CD4-positive, alpha-beta T cell (primary cell): ENCODE measurements around the gene ADIPOR2. TPM values are rescaled to one million over a fixed set of nuclear protein-coding genes. Genes with fewer than 3 reads are reported as not detected.

ENCODE experiments used
- ATAC-seq: fragments of 200-7000 bp; cut with Tn5 transposase; one replicate; pipeline ENCODE4 v1.10.0; 2022; ENCODE audit warnings: mild to moderate bottlenecking; ENCODE audit not compliant: poor library complexity
- CTCF ChIA-PET: fragments of 350-600 bp; sonication (Branson Sonifier 250); formaldehyde crosslinking; loops from one replicate; lab custom pipeline; 2021; ENCODE audit warnings: antibody characterized with exemption, inconsistent platforms; lab: Charles Lee
- POLR2A ChIA-PET: fragments of 350-600 bp; sonication (Branson Sonifier 250); formaldehyde crosslinking; loops from one replicate; lab custom pipeline; 2021; ENCODE audit warnings: antibody characterized with exemption, inconsistent platforms; lab: Charles Lee
- DNase-seq, 14 experiments: peaks; one replicate each; pipeline ENCODE4 v3.0.0-alpha.2; 2013 to 2020; ENCODE audit warnings: mixed read lengths in 2 of 14
- H3K27ac ChIP-seq, 2 donors: one replicate each; pipeline versions ENCODE4 v1.5.1 to v1.7.0; 2013; ENCODE audit warnings: low read length in 2 of 2, low read depth in 1 of 2, mild to moderate bottlenecking in 1 of 2
- H3K27me3 ChIP-seq, 2 experiments: 1 replicate in 1 of 2; 2 replicates in 1 of 2; pipeline versions ENCODE4 v1.6.1 to v1.7.0; 2013; ENCODE audit warnings: low read length in 2 of 2, control low read depth in 1 of 2, mild to moderate bottlenecking in 1 of 2, moderate library complexity in 1 of 2; ENCODE audit not compliant: insufficient read depth in 2 of 2, control insufficient read depth in 1 of 2
- H3K36me3 ChIP-seq: one replicate; pipeline ENCODE4 v1.6.1; 2013; ENCODE audit warnings: low read length, control low read depth; ENCODE audit not compliant: insufficient read depth
- H3K4me1 ChIP-seq: one replicate; pipeline ENCODE4 v1.6.1; 2013; ENCODE audit warnings: low read length, control low read depth; ENCODE audit not compliant: insufficient read depth
- H3K4me3 ChIP-seq: one replicate; pipeline ENCODE4 v1.5.1; 2013; ENCODE audit warnings: mild to moderate bottlenecking, low read length, moderate library complexity
- H3K9me3 ChIP-seq, 2 experiments: 1 replicate in 1 of 2; 2 replicates in 1 of 2; pipeline versions ENCODE4 v1.6.1 to v1.7.0; 2013; ENCODE audit warnings: low read length in 2 of 2, mild to moderate bottlenecking in 2 of 2, control low read depth in 1 of 2, moderate library complexity in 1 of 2; ENCODE audit not compliant: control insufficient read depth in 1 of 2, insufficient read depth in 1 of 2
- H3K27ac Mint-ChIP-seq: one replicate; pipeline ENCODE4 v1.8.0; 2020; ENCODE audit warnings: mixed read lengths
- H3K27me3 Mint-ChIP-seq: one replicate; pipeline ENCODE4 v1.8.0; 2021; ENCODE audit warnings: mixed read lengths
- H3K36me3 Mint-ChIP-seq: one replicate; pipeline ENCODE4 v1.8.0; 2021; ENCODE audit warnings: low read depth, mixed read lengths
- H3K4me1 Mint-ChIP-seq: one replicate; pipeline ENCODE4 v1.8.0; 2021; ENCODE audit warnings: low read depth, mixed read lengths
- H3K4me3 Mint-ChIP-seq: one replicate; pipeline ENCODE4 v1.8.0; 2020; ENCODE audit warnings: mild to moderate bottlenecking, mixed read lengths
- H3K9me3 Mint-ChIP-seq: one replicate; pipeline ENCODE4 v1.8.0; 2020; ENCODE audit warnings: mixed read lengths
- intact Hi-C, 2 experiments: fragments of 100-400 bp; cut with DNase I in 1 of 2; cut with micrococcal nuclease in 1 of 2; formaldehyde crosslinking; loops; one replicate each; pipeline versions ENCODE4 v1.15.1 to v1.9.0; 2023 to 2025; cut with DNase I, micrococcal nuclease
- total RNA-seq, 174 experiments: library from RNA in 2 of 174; stranded (reverse) in 2 of 174; gene quantifications; one replicate each; pipeline ENCODE4 v1.2.3 and lab custom pipeline; 2021 to 2026
- TF ChIP-seq, protein P1 (sequence below): fragments of 200-600 bp; IDR thresholded peaks from one replicate; pipeline ENCODE4 v1.8.0; 2022; ENCODE audit warnings: antibody characterized with exemption, mild to moderate bottlenecking

Gene ADIPOR2
- total RNA-seq, 2 experiments from 2014 or later = 12.5 to 12.6 TPM

DNA sequence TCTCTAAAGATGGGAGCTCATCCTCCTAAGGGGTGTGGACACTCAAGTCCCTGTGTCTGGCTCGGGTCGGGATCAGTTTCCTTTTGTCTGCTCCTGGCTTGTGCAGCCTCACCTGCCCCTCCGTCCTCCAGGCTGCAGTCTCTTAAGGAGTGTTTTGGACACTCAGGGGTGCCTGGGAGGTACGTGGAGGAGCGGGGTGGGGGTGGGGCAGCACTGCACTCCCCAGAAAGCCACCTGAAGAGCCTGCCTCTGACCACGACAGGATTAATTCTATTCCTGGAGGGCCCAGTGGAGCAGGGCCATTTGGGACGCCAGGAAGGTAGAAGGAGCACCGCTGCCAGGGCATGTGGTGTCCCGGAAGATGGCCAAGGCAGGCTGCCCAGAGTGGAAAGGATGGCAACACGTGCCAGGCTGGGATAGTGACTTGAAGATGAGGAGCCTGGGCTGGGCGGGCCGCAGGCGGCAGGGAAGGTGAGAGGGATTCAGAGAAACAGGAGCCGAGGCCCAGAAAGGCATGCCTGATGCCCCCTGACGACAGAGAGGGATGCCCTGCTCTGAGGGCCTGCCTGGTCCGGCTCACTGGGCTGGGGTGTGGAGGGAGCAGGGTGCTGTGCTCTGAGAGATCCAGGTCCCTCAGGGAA is 114.7 kb downstream of the ADIPOR2 start:
- CTCF ChIA-PET = no interaction called here

DNA sequence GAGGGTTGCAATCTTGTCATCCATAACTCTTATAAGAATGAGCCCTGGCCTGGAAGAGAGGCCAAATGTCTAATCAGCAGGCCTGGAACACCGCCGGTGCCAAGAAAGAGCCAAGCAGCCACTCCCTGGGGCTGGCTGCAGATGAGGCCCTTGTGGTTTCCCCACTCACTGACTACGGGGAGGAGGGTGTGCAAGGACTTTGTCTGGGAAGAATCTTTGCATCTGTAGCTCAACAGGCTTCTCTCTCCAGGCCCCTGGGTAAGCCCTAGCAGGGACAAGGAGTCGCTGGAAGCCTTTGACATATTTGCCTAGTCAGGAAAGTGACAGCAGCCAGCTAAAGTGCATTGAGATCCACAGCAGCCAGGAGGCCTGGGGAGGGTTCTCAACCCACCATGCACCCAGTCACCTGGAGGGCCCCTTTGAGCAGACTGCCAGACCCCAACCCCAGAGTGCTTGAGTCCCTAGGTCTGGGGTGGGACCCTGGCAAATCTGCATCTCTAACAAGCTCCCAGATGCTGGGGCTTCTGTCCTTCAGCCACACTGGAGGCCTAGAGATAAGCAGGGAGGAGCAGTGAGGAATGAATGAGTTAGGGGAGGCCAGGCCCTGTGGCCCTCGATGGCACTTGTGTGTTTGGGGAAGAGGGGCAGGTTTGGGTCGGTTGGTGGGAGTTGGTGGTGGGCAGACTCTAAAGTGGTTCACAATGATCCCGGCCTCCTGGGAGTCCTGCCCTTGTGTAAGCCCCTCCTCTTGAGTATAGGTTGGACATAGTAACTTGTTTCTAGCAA is 115.6 kb downstream of the ADIPOR2 start:
- Mint-ChIP-seq H3K9me3 (no peaks in the 10 kb centered on the region), H3K27ac (no peak overlapping the region), H3K27me3 (no peaks in the 10 kb centered on the region), H3K4me1 (peaks cover 17% of the 10 kb centered on the region), H3K36me3 (no peaks in the 10 kb centered on the region), H3K4me3 (no peak overlapping the region)
- H3K4me3 ChIP-seq = no peak overlapping the region
- TF ChIP-seq, protein P1, sequence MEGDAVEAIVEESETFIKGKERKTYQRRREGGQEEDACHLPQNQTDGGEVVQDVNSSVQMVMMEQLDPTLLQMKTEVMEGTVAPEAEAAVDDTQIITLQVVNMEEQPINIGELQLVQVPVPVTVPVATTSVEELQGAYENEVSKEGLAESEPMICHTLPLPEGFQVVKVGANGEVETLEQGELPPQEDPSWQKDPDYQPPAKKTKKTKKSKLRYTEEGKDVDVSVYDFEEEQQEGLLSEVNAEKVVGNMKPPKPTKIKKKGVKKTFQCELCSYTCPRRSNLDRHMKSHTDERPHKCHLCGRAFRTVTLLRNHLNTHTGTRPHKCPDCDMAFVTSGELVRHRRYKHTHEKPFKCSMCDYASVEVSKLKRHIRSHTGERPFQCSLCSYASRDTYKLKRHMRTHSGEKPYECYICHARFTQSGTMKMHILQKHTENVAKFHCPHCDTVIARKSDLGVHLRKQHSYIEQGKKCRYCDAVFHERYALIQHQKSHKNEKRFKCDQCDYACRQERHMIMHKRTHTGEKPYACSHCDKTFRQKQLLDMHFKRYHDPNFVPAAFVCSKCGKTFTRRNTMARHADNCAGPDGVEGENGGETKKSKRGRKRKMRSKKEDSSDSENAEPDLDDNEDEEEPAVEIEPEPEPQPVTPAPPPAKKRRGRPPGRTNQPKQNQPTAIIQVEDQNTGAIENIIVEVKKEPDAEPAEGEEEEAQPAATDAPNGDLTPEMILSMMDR = no peak
- ChIA-PET POLR2A (interaction anchor here (1.0 kb wide), 1 partner anchor 11 kb away, joined by 3 read pairs; no protein-coding TSS in a partner anchor), CTCF (interaction anchor here (0.7 kb wide), 1 partner anchor 11 kb away, joined by 4 read pairs; no protein-coding TSS in a partner anchor)
- H3K4me1 ChIP-seq = peaks cover 60% of the 10 kb centered on the region
- no peak overlapping the region for H3K27ac ChIP-seq
- no peaks in the 10 kb centered on the region for H3K36me3 ChIP-seq
- intact Hi-C loops = no loop called here
- DNase-seq (no peak), ATAC-seq (no peak)
- H3K9me3 ChIP-seq = no peaks in the 10 kb centered on the region
- no peaks in the 10 kb centered on the region for H3K27me3 ChIP-seq

More for the DNA sequence above, 114.7 kb downstream of the ADIPOR2 start:
- H3K27me3 Mint-ChIP-seq = no peaks in the 10 kb centered on the region
- ATAC-seq = no peak
- no peak overlapping the region for H3K4me3 Mint-ChIP-seq
- H3K27ac ChIP-seq = no peak overlapping the region
- TF ChIP-seq, protein P1 = no peak
- DNase-seq = no peak
- no peaks in the 10 kb centered on the region for H3K36me3 Mint-ChIP-seq
- no peak overlapping the region for H3K27ac Mint-ChIP-seq
- no peaks in the 10 kb centered on the region for H3K27me3 ChIP-seq
- POLR2A ChIA-PET = interaction anchor here (1.0 kb wide), 1 partner anchor 10 kb away, joined by 3 read pairs; no protein-coding TSS in a partner anchor
- intact Hi-C loops = no loop called here
- no peak overlapping the region for H3K4me3 ChIP-seq
- H3K4me1 Mint-ChIP-seq = peaks cover 13% of the 10 kb centered on the region
- H3K9me3 Mint-ChIP-seq = no peaks in the 10 kb centered on the region
- H3K4me1 ChIP-seq = peaks cover 51% of the 10 kb centered on the region
- H3K9me3 ChIP-seq = no peaks in the 10 kb centered on the region
- H3K36me3 ChIP-seq = no peaks in the 10 kb centered on the region

DNA sequence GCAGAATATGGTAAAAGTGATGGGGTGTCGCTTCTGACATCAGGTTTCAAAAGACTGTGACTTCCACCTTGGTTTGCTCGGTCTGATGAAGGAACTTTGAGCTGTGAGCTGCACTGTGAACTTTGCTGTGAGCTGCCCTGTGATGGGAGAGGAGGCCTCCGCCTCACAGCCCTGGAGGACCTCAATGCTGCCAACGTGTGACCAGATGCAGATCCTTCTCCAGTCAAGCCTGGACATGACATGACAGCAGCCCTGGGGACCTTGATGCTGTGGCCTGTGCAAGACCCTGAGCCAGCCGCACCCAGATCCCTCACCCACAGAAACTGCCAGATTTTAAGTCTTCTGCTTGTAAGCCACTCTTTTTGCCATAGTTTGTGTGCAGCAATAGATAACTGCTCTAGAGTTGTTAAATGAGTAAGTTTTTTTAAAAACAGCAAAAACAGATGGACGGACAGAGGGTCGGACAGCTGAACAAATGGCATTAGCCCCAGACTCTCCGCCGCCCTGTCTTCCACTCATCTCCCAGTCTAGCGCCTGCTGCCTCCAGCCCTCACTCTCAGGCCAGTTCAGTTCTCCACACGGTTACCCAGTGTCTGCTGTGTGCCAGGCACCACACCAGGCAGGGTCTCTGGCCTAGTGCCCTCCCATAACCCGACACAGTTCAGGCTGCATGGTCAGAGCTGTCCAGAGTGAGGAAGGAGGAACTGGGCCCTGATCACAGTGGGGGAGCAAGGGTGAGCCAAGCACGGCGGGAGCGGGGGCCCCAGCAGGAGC is 116.4 kb downstream of the ADIPOR2 start:
- Mint-ChIP-seq H3K27ac (no peak overlapping the region), H3K4me1 (peaks cover 21% of the 10 kb centered on the region), H3K36me3 (no peaks in the 10 kb centered on the region), H3K4me3 (no peak overlapping the region), H3K27me3 (no peaks in the 10 kb centered on the region), H3K9me3 (no peaks in the 10 kb centered on the region)
- TF ChIP-seq, protein P1 = no peak
- Histone ChIP-seq H3K9me3 (no peaks in the 10 kb centered on the region), H3K36me3 (no peaks in the 10 kb centered on the region), H3K4me1 (peaks cover 66% of the 10 kb centered on the region), H3K4me3 (no peak overlapping the region), H3K27me3 (no peaks in the 10 kb centered on the region), H3K27ac (no peak overlapping the region)
- DNase-seq = no peak
- intact Hi-C loops = no loop called here
- ChIA-PET POLR2A (no interaction called here), CTCF (no interaction called here)
- ATAC-seq = no peak
